ENCODE results near the gene DUOX1. TPM values are rescaled to one million over a fixed set of nuclear protein-coding genes. Genes with fewer than 3 reads are reported as not detected.

DUOX1 gene
- total and polyA plus RNA-seq, 2 of the 13 experiments (the other 11 are each of a cell fraction or from before 2014, with no cell fraction given), result 0.03 TPM; not detected in 1

GRCh38 chr15:45166834-45167630 lies 37.2 kb downstream of the DUOX1 start (continued):
- TF ChIP-seq RERE (CRISPR knock-in tag; IDR thresholded peaks at IDR 0.05; ENCODE audit: low read depth) (no peak), REPIN1 (CRISPR knock-in tag; IDR thresholded peaks at IDR 0.05; ENCODE audit: borderline replicate concordance, low read depth) (0 out of 2 replicates have a peak, but pooled peaks have one; percentile 35), ZNF619 (CRISPR knock-in tag; IDR thresholded peaks at IDR 0.05) (no peak), ARNT2 (CRISPR knock-in tag; IDR thresholded peaks at IDR 0.05; ENCODE audit: low read depth) (peak; percentile 17; the same call in 1 of the 2 replicates), DBP (CRISPR knock-in tag; IDR thresholded peaks at IDR 0.05; ENCODE audit: not compliant biosample characterization) (no peak), GLI4 (CRISPR knock-in tag; IDR thresholded peaks at IDR 0.05; ENCODE audit: borderline replicate concordance) (no peak), SALL1 (CRISPR knock-in tag; IDR thresholded peaks at IDR 0.05) (peak; percentile 64; the same call in 1 of the 2 replicates), SRSF4 (IDR thresholded peaks at IDR 0.05; ENCODE audit: low read depth, low read length, poor library complexity, severe bottlenecking) (peak; percentile 34), MEF2D (CRISPR knock-in tag; IDR thresholded peaks at IDR 0.05) (0 out of 2 replicates have a peak, but pooled peaks have one; percentile 30), ZSCAN20 (CRISPR knock-in tag; IDR thresholded peaks at IDR 0.05; ENCODE audit: borderline replicate concordance) (0 out of 2 replicates have a peak, but pooled peaks have one; percentile 56), ZNF609 (CRISPR knock-in tag; IDR thresholded peaks at IDR 0.05; ENCODE audit: borderline replicate concordance) (no peak), NR2C2 (CRISPR knock-in tag; IDR thresholded peaks at IDR 0.05; ENCODE audit: borderline replicate concordance) (peak; percentile 54; the same call in 1 of the 2 replicates), TERF1 (CRISPR knock-in tag; IDR thresholded peaks at IDR 0.05) (0 out of 2 replicates have a peak, but pooled peaks have one; percentile 45)
